ENCODE measurements around the gene NUP37.

- TF ChIP-seq CTCF (conservative IDR thresholded peaks at IDR 0.05; ENCODE audit: low read depth, low read length) (no peak), EZH2phosphoT487 (IDR thresholded peaks at IDR 0.05; ENCODE audit: borderline replicate concordance, low read length) (no peak), EZH2 (IDR thresholded peaks at IDR 0.05; ENCODE audit: low read length, unreplicated experiment) (no peak)
Measured at GRCh38 chr12:102096855-102097254, 23.1 kb downstream of the NUP37 start.

All from PC-3 (cell line).